ENCODE measurements around the gene MRTFB. TPM values are rescaled to one million over a fixed set of nuclear protein-coding genes. Genes with fewer than 3 reads are reported as not detected.

Gene MRTFB
- total RNA-seq, 1 donor = 11.6 TPM

DNA sequence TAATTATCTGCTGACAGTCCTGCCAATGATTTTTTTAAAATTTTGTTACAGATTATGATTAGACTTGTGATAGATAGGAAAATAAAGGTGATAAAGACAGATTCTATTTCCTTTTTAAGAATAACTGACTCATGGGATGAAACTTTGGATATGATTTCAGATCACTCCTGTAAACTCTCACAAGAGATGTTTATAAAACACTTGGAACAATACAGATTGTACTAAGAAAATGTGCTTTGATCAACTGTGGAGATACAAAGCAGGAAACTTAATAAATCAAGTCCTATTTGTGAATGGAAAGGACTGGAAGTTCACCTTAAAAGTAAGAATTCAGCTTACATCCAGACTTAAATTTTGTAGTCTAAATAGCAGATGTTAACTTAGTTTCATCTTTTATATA lies 21.4 kb downstream of the MRTFB start:
- no peak overlapping the region for H3K27ac ChIP-seq (ENCODE audit: low read depth, low read length)
- H3K9me3 ChIP-seq (ENCODE audit: low read depth, low read length) = no peaks in the 10 kb centered on the region
- no peak for DNase-seq (ENCODE audit: insufficient read length, low spot score, missing footprints)
- peaks cover 10% of the 10 kb centered on the region for H3K79me2 ChIP-seq (ENCODE audit: insufficient read depth, low read length)
- TF ChIP-seq, protein P1, sequence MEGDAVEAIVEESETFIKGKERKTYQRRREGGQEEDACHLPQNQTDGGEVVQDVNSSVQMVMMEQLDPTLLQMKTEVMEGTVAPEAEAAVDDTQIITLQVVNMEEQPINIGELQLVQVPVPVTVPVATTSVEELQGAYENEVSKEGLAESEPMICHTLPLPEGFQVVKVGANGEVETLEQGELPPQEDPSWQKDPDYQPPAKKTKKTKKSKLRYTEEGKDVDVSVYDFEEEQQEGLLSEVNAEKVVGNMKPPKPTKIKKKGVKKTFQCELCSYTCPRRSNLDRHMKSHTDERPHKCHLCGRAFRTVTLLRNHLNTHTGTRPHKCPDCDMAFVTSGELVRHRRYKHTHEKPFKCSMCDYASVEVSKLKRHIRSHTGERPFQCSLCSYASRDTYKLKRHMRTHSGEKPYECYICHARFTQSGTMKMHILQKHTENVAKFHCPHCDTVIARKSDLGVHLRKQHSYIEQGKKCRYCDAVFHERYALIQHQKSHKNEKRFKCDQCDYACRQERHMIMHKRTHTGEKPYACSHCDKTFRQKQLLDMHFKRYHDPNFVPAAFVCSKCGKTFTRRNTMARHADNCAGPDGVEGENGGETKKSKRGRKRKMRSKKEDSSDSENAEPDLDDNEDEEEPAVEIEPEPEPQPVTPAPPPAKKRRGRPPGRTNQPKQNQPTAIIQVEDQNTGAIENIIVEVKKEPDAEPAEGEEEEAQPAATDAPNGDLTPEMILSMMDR (IDR thresholded peaks at IDR 0.05; ENCODE audit: extremely low read depth, low read depth, low read length) = no peak
- no peaks in the 10 kb centered on the region for H3K4me1 ChIP-seq (ENCODE audit: insufficient read depth, low read length)
- no peaks in the 10 kb centered on the region for H4K20me1 ChIP-seq (ENCODE audit: insufficient read depth, low read length)
- no peak overlapping the region for H3K4me3 ChIP-seq (ENCODE audit: insufficient read depth, low read length)
- H3K36me3 ChIP-seq (ENCODE audit: insufficient read depth, low read length) = no peaks in the 10 kb centered on the region
- H2AFZ ChIP-seq (ENCODE audit: low read length) = no peak overlapping the region
- no peak overlapping the region for H3K4me2 ChIP-seq (ENCODE audit: insufficient read depth, low read length)
- no peaks in the 10 kb centered on the region for H3K27me3 ChIP-seq (ENCODE audit: insufficient read depth, low read length)

DNA sequence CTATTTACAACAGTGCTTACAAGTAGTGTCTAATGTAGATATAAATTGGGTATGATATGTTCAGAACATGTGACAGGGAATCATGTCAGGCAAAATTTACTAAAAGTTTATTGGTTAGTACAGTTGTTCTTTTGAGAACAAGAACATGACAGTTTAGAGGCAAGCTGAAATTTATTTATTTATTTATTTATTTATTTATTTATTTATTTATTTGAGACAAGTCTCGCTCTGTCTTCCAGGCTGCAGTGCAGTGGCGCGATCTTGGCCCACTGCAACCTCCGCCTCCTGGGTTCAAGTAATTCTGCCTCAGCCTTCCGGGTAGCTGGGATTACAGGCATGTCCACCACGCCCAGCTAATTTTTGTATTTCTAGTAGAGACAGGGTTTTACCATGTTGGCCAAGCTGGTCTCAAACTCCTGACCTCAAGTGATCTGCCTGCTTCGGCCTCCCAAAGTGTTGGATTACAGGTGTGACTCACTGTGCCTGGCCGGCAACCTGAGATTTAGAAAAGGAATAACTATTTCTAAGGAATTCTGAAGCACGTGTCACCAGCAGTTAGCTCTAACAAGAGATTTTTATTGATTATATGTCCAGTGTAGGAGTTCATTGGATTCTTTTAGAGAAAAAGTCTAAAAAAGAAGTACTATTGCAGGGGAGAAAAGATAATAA lies 24.9 kb downstream of the MRTFB start:
- no peak overlapping the region for H3K4me2 ChIP-seq (ENCODE audit: insufficient read depth, low read length)
- H3K27me3 ChIP-seq (ENCODE audit: insufficient read depth, low read length) = no peaks in the 10 kb centered on the region
- no peak for DNase-seq (ENCODE audit: insufficient read length, low spot score, missing footprints)
- H3K4me1 ChIP-seq (ENCODE audit: insufficient read depth, low read length) = no peaks in the 10 kb centered on the region
- H3K4me3 ChIP-seq (ENCODE audit: insufficient read depth, low read length) = no peak overlapping the region
- no peaks in the 10 kb centered on the region for H3K9me3 ChIP-seq (ENCODE audit: low read depth, low read length)
- no peak overlapping the region for H2AFZ ChIP-seq (ENCODE audit: low read length)
- TF ChIP-seq, protein P1 (IDR thresholded peaks at IDR 0.05; ENCODE audit: extremely low read depth, low read depth, low read length) = no peak
- no peaks in the 10 kb centered on the region for H4K20me1 ChIP-seq (ENCODE audit: insufficient read depth, low read length)
- H3K79me2 ChIP-seq (ENCODE audit: insufficient read depth, low read length) = peaks cover 4% of the 10 kb centered on the region
- H3K27ac ChIP-seq (ENCODE audit: low read depth, low read length) = no peak overlapping the region
- H3K36me3 ChIP-seq (ENCODE audit: insufficient read depth, low read length) = no peaks in the 10 kb centered on the region

DNA sequence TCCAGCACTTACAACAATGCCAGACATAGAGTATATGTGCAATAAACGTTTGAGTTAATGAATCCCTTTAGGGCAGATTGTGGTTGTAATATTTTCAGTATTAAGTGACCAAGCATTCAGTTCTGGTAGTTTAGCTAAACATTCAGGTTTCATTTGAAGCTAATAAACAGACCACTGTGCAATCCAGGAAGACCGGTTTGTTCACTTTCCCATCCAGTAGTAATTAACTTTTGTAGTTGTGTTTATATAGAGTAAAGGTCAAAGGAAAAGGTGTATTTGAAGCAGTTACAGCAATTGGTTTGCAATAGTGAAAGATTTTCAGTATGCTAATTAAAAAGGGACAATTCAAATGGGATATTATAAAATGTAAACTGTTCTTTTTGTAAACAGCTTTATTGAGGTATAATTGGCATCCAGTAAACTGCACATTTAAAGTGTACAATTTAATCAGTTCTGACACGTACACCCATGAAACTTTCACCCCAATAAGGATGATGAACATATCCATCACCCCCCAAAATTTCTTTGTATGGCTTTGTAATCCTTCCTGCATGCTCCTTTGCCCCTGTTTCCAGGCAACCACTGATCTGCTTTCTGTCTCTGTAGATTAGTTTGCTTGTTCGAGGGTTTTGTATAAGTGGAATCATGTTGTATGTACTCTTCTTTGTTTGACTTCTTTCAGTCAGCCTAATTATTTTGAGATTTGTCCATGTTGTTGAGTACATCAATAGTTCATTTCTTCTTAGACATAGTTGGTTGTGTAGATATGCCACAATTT lies 26.3 kb downstream of the MRTFB start:
- Histone ChIP-seq H3K4me2 (ENCODE audit: insufficient read depth, low read length) (no peak overlapping the region), H4K20me1 (ENCODE audit: insufficient read depth, low read length) (no peaks in the 10 kb centered on the region), H2AFZ (ENCODE audit: low read length) (no peak overlapping the region), H3K4me3 (ENCODE audit: insufficient read depth, low read length) (no peak overlapping the region), H3K9me3 (ENCODE audit: low read depth, low read length) (no peaks in the 10 kb centered on the region), H3K27ac (ENCODE audit: low read depth, low read length) (no peak overlapping the region), H3K4me1 (ENCODE audit: insufficient read depth, low read length) (no peaks in the 10 kb centered on the region), H3K27me3 (ENCODE audit: insufficient read depth, low read length) (no peaks in the 10 kb centered on the region), H3K36me3 (ENCODE audit: insufficient read depth, low read length) (no peaks in the 10 kb centered on the region), H3K79me2 (ENCODE audit: insufficient read depth, low read length) (no peaks in the 10 kb centered on the region)
- TF ChIP-seq, protein P1 (IDR thresholded peaks at IDR 0.05; ENCODE audit: extremely low read depth, low read depth, low read length) = no peak
- no peak for DNase-seq (ENCODE audit: insufficient read length, low spot score, missing footprints)

DNA sequence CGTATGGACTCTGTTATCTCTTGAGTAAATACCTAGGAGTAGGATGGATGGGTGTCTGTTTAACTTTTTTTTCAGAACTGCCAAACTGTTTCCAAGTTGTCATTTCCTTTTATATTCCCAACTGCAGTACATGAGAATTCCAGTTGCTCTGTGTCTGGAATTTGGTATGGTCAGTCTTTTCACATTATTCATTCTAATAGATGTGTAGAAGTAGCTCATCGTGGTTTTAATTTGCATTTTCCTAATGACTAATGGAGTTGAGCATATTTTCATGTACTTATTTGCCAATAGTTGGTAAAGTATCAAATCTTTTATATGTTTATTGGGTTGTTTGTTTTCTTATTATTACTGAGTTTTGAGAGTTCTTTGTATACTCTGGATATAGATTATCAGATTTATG lies 27.0 kb downstream of the MRTFB start:
- H3K79me2 ChIP-seq (ENCODE audit: insufficient read depth, low read length) = peaks cover 3% of the 10 kb centered on the region
- no peak overlapping the region for H3K27ac ChIP-seq (ENCODE audit: low read depth, low read length)
- H3K27me3 ChIP-seq (ENCODE audit: insufficient read depth, low read length) = no peaks in the 10 kb centered on the region
- H3K9me3 ChIP-seq (ENCODE audit: low read depth, low read length) = no peaks in the 10 kb centered on the region
- H3K4me3 ChIP-seq (ENCODE audit: insufficient read depth, low read length) = no peak overlapping the region
- H3K4me1 ChIP-seq (ENCODE audit: insufficient read depth, low read length) = no peaks in the 10 kb centered on the region
- no peaks in the 10 kb centered on the region for H3K36me3 ChIP-seq (ENCODE audit: insufficient read depth, low read length)
- H4K20me1 ChIP-seq (ENCODE audit: insufficient read depth, low read length) = no peaks in the 10 kb centered on the region
- no peak overlapping the region for H3K4me2 ChIP-seq (ENCODE audit: insufficient read depth, low read length)
- no peak for DNase-seq (ENCODE audit: insufficient read length, low spot score, missing footprints)
- TF ChIP-seq, protein P1 (IDR thresholded peaks at IDR 0.05; ENCODE audit: extremely low read depth, low read depth, low read length) = no peak
- H2AFZ ChIP-seq (ENCODE audit: low read length) = no peak overlapping the region

Data from osteoblast (primary cell).